ENCODE measurements around the gene MCRS1. TPM values are rescaled to one million over a fixed set of nuclear protein-coding genes. Genes with fewer than 3 reads are reported as not detected.
A peak's percentile ranks its signal among the peaks of the same experiment; 100 is the strongest.

MCRS1 gene
- total RNA-seq, 1 experiment from 2014 or later, result 103 TPM

- Histone ChIP-seq H4K5ac (ENCODE audit: insufficient read length, low read depth, low read length) (no peak overlapping the region), H3K23me2 (ENCODE audit: insufficient read length, low read depth, low read length, poor library complexity, severe bottlenecking) (peaks cover 7% of the 10 kb centered on the region), H4K91ac (ENCODE audit: insufficient read length, low read depth, low read length) (no peak overlapping the region), H3K56ac (ENCODE audit: insufficient read length, low read depth, low read length) (no peak overlapping the region), H3K79me2 (ENCODE audit: insufficient read depth, low read length) (no peaks in the 10 kb centered on the region), H3K23ac (ENCODE audit: insufficient read length, low read depth, low read length) (no peak overlapping the region), H3K4ac (ENCODE audit: low read depth, low read length) (no peak overlapping the region), H3K18ac (ENCODE audit: insufficient read length, low read depth, low read length) (no peak overlapping the region), H2BK12ac (ENCODE audit: insufficient read length, low read depth, low read length) (no peak overlapping the region), H2AK5ac (ENCODE audit: insufficient read length, low read length) (no peak overlapping the region), H3T11ph (ENCODE audit: low read length) (no peak overlapping the region), H2AFZ (ENCODE audit: low read length) (no peak overlapping the region), H3K27ac (ENCODE audit: insufficient read length, low read depth, low read length) (no peak overlapping the region), H2BK15ac (ENCODE audit: low read depth, low read length) (no peak overlapping the region), H2BK20ac (ENCODE audit: low read depth, low read length, poor library complexity, severe bottlenecking) (no peak overlapping the region), H3K4me1 (ENCODE audit: insufficient read depth, low read length) (no peaks in the 10 kb centered on the region), H2BK5ac (ENCODE audit: insufficient read length, low read length) (no peak overlapping the region), H3K4me2 (ENCODE audit: insufficient read depth, insufficient read length, low read length) (no peak overlapping the region), H3K9ac (ENCODE audit: extremely low read depth, insufficient read length, low read length) (no peak overlapping the region), H4K20me1 (ENCODE audit: control insufficient read depth, insufficient read depth, insufficient read length) (no peaks in the 10 kb centered on the region), H3K14ac (ENCODE audit: insufficient read depth, low read length) (no peak overlapping the region), H2BK120ac (ENCODE audit: low read depth, low read length, poor library complexity, severe bottlenecking) (no peak overlapping the region), H3K9me3 (ENCODE audit: control insufficient read depth, low read depth, low read length) (no peaks in the 10 kb centered on the region), H4K8ac (replicated peaks; ENCODE audit: insufficient read length, low read depth, low read length) (no peak overlapping the region), H3K27me3 (ENCODE audit: insufficient read depth, low read length) (no peaks in the 10 kb centered on the region; the same call in 1 of the 2 replicates), H3K79me1 (ENCODE audit: insufficient read depth, low read depth, low read length, poor library complexity, severe bottlenecking) (no peaks in the 10 kb centered on the region)
- H3K27me3 Mint-ChIP-seq (ENCODE audit: low read depth), result peaks cover 36% of the 10 kb centered on the region
- H3K27ac Mint-ChIP-seq, result no peak overlapping the region
- H3K9me3 Mint-ChIP-seq, result no peaks in the 10 kb centered on the region; a peak in 1 of 5 replicates
- H3K36me3 Mint-ChIP-seq (ENCODE audit: insufficient read depth in 1 of 3, low read depth in 3 of 3), result peaks cover 2 to 15% (median 13%) of the 10 kb centered on the region in 3 experiments; a peak in 5 of 7 replicates
- peak overlapping the region in 1 of 2 experiments; percentile 20; a peak in 1 of 5 replicates for H3K4me3 Mint-ChIP-seq
- peak; percentile 82 for TF ChIP-seq CTCF (conservative IDR thresholded peaks at IDR 0.05)
- H3K4me1 Mint-ChIP-seq, result peaks cover 0 to 15% of the 10 kb centered on the region in 2 experiments; a peak in 2 of 4 replicates
- WGBS (ENCODE audit: extremely low coverage, insufficient read length, low lambda C conversion rate), result no CpG with 5 or more reads among the region's 2 CpGs
- DNase-seq, result no peak
These were observed 14.3 kb downstream of the MCRS1 start for GRCh38 chr12:49553512-49554088.

Measured in H9 (cell line).